ENCODE measurements around the gene LAMC2.

DNA sequence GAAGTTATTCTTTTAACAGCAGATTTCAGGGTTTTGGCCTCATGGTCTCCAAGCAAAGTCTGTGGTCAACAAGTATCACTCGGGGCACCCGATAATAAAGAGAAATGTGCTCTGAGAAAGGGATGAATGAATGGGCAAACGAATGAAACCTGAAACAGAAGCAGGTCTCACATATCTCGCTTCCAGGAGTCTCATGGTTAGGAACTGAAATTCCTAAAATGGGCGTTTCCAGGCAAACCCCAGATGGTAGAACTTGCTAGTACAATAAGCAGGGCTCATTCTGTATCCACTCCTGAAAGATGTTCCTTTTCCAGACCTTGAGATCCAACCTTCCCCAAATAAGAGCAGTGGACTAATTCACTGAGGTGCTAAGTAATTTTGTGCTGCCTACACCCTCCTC is 87.2 kb downstream of the LAMC2 start:
- TF ChIP-seq, protein P1, sequence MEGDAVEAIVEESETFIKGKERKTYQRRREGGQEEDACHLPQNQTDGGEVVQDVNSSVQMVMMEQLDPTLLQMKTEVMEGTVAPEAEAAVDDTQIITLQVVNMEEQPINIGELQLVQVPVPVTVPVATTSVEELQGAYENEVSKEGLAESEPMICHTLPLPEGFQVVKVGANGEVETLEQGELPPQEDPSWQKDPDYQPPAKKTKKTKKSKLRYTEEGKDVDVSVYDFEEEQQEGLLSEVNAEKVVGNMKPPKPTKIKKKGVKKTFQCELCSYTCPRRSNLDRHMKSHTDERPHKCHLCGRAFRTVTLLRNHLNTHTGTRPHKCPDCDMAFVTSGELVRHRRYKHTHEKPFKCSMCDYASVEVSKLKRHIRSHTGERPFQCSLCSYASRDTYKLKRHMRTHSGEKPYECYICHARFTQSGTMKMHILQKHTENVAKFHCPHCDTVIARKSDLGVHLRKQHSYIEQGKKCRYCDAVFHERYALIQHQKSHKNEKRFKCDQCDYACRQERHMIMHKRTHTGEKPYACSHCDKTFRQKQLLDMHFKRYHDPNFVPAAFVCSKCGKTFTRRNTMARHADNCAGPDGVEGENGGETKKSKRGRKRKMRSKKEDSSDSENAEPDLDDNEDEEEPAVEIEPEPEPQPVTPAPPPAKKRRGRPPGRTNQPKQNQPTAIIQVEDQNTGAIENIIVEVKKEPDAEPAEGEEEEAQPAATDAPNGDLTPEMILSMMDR (IDR thresholded peaks at IDR 0.05; ENCODE audit: borderline replicate concordance, extremely low read depth, low read length, poor library complexity, severe bottlenecking) = no peak
- TF ChIP-seq EZH2 (IDR thresholded peaks at IDR 0.05; ENCODE audit: borderline replicate concordance, low read depth, low read length, severe bottlenecking) = no peak
